HEK293T (cell line): ENCODE data around the gene ALDH7A1.
"Not testable (repeated sequence)": the region's sequence is repeated elsewhere in the genome, so short reads cannot be mapped to it uniquely, and the experiment has no call there.

Source experiments
- CTCF ChIA-PET: fragments of 350-600 bp; formaldehyde crosslinking; extraction: SDS; loops from one replicate; lab custom pipeline; 2021; ENCODE audit warnings: antibody characterized with exemption, inconsistent platforms; lab: Yijun Ruan, JAX
- POLR2A ChIA-PET: fragments of 350-600 bp; formaldehyde crosslinking; extraction: SDS; loops from one replicate; lab custom pipeline; 2020; ENCODE audit warnings: antibody characterized with exemption, inconsistent platforms; lab: Yijun Ruan, JAX
- DNase-seq: peaks from one replicate; pipeline ENCODE4 v3.0.0; 2012; ENCODE audit warnings: mixed read lengths; ENCODE audit errors: extremely low spot score
- ARNT ChIP-seq: fragments of 450-650 bp; IDR thresholded peaks from 2 replicates; pipeline ENCODE4 v1.6.1; 2017; ENCODE audit warnings: mild to moderate bottlenecking
- BHLHE40 ChIP-seq: fragments of 450-650 bp; IDR thresholded peaks from 2 replicates; pipeline ENCODE4 v1.6.1; 2016; ENCODE audit warnings: mild to moderate bottlenecking, moderate library complexity, borderline replicate concordance
- CTBP1 ChIP-seq: fragments of 450-650 bp; IDR thresholded peaks from 2 replicates; pipeline ENCODE4 v1.6.1; 2016; ENCODE audit warnings: borderline replicate concordance
- ELF4 ChIP-seq: fragments of 450-650 bp; IDR thresholded peaks from 2 replicates; pipeline ENCODE4 v1.6.1; 2017; ENCODE audit warnings: antibody characterized with exemption
- FOXA1 ChIP-seq: fragments of 450-650 bp; IDR thresholded peaks from 2 replicates; pipeline ENCODE4 v1.6.1; 2016; ENCODE audit warnings: mild to moderate bottlenecking
- FOXK2 ChIP-seq: fragments of 450-650 bp; IDR thresholded peaks from 2 replicates; pipeline ENCODE4 v1.6.1; 2016; ENCODE audit warnings: mild to moderate bottlenecking
- FOXM1 ChIP-seq: fragments of 450-650 bp; IDR thresholded peaks from 2 replicates; pipeline ENCODE4 v1.6.1; 2017; ENCODE audit warnings: mild to moderate bottlenecking, borderline replicate concordance
- HDGF ChIP-seq: fragments of 450-650 bp; IDR thresholded peaks from 2 replicates; pipeline ENCODE4 v1.6.1; 2017; ENCODE audit warnings: antibody characterized with exemption, borderline replicate concordance
- L3MBTL2 ChIP-seq: fragments of 450-650 bp; conservative IDR thresholded peaks from 2 replicates; pipeline ENCODE4 v1.6.1; 2016; ENCODE audit warnings: mild to moderate bottlenecking
- LEF1 ChIP-seq: fragments of 450-650 bp; IDR thresholded peaks from 2 replicates; pipeline ENCODE4 v1.6.1; 2017; ENCODE audit warnings: mild to moderate bottlenecking, borderline replicate concordance
- NFRKB ChIP-seq: fragments of 450-650 bp; IDR thresholded peaks from 2 replicates; pipeline ENCODE4 v1.6.1; 2016; ENCODE audit warnings: mild to moderate bottlenecking, moderate library complexity
- SP1 ChIP-seq: fragments of 450-650 bp; IDR thresholded peaks from 2 replicates; pipeline ENCODE4 v1.6.1; 2017
- SUZ12 ChIP-seq: fragments of 450-650 bp; IDR thresholded peaks from 2 replicates; pipeline ENCODE4 v1.6.1; 2016; ENCODE audit warnings: mild to moderate bottlenecking
- TARDBP ChIP-seq: fragments of 450-650 bp; IDR thresholded peaks from 2 replicates; pipeline ENCODE4 v1.6.1; 2016
- ZNF384 ChIP-seq: fragments of 450-650 bp; IDR thresholded peaks from 2 replicates; pipeline ENCODE4 v1.6.1; 2016
- TF ChIP-seq, protein P1 (sequence below): fragments of 450-650 bp; IDR thresholded peaks from 2 replicates; pipeline ENCODE4 v1.6.1; 2016

Gene ALDH7A1

DNA sequence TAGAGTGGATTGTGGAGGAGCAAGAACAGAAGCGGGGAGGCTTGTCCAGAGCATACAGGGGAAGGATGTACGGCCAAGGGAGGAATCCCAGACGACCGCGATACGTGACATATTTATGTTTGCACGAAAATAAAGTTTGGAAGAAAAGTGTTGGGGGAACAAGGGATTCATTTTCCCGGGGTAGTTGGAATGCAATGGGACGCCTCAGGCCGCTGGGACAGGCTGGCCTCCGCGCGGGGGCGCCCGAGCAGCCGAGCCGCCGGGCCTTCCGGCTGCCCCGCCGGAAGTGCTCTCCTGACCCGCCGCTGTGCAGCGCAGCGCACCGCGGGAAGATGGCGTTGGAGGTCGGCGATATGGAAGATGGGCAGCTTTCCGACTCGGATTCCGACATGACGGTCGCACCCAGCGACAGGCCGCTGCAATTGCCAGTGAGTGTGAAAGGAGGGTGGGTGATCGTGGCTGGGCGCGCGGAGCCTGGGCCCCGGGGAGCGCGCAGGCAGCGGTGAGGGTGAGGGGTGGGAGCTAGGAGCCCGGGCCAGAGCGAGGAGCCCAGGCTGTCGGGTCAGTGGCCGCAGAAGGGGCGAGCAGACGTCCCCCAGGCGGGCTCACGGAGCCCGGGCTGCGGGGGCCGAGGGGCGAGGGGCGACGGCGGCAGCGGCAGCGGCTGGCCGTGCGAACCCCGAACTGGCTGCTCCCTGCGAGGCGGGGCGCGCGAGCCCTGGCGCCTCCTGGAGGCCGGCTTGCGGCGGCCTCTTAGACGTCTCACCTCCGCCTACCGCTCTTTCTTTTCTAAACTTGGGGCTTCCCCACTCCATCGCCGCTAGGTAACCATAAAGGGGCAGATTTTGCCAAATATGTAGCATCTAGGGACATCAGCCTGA, 5.9 kb upstream of the ALDH7A1 start, which contains the start of gene PHAX:
TSS of gene PHAX (plus strand) at position 317 of the 881 bp plus-strand sequence. CDS start at position 333, 16 bp downstream.
- POLR2A ChIA-PET = interaction anchor here (0.8 to 1.3 kb wide), 3 partner anchors 22 to 178 kb away, joined by 4 to 6 read pairs (median 4); partner anchors contain the start of genes GRAMD2B and LMNB1
- DNase-seq = peak; percentile 89
- CTCF ChIA-PET = interaction anchor here (0.6 to 1.2 kb wide), 6 partner anchors 9 to 1095 kb away, joined by 3 to 8 read pairs (median 3); no protein-coding TSS in a partner anchor
- TF ChIP-seq ZNF384 = no peak
- no peak for TF ChIP-seq HDGF
- peak; percentile 28; the same call in 1 of the 2 replicates for TF ChIP-seq ELF4
- no peak for TF ChIP-seq FOXA1
- no peak for TF ChIP-seq BHLHE40
- no peak for TF ChIP-seq TARDBP

DNA sequence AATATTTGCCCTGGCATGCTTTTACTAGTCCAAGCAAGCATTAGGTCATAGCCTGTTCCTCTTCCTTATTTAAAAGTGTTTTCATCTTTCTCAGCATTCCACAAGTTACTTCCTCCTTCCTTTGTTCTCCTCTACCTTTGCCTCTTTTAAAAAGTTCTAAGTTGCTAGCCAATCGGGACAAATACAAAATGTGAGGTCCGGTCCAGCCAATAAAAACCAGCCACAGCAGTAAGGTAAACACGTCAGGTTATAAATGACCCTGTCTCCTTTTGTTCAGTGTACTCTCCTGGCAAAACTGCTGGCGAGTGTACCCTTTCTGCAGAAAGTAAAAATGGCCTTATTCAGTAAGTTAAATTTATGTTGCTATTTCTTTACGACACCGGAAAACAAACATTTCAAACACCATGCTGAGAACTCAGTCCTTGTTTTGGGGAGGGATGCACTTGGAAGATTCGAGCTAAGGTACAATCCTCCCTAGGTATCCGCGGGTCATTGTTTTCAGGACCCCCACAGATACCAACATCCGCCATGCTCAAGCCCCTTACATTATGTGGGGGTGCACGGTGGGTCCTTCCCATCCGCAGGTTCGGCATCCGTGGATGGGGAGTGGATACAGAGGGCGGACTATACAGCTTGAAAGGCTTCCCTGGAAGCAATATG, 5.1 kb upstream of the ALDH7A1 start:
- POLR2A ChIA-PET = interaction anchor here (0.8 to 1.3 kb wide), 3 partner anchors 21 to 177 kb away, joined by 4 to 6 read pairs (median 4); partner anchors contain the start of genes GRAMD2B and LMNB1
- CTCF ChIA-PET = interaction anchor here (0.6 to 1.2 kb wide), 3 partner anchors 28 to 649 kb away, joined by 3 read pairs; no protein-coding TSS in a partner anchor
- DNase-seq = not testable (repeated sequence)

DNA sequence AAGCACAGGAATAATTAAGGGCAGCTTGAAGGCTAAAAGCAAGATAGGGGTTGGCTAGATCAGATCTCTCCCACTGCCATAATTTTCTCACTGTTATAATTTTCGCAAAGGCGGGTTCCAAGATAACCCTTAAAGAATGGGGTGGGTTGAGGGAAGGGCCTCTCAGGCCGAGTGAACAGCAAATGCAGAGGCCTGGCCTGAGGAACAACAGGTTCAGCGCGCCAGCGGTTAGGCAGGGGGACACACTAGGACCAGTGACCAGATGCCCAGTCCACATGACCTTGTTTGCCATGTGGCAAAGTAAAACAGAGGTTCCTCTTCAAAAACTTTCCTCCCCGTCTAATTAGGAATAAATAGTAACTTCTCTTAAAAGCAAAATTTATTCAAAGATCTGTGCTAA, 4.5 kb upstream of the ALDH7A1 start:
- POLR2A ChIA-PET = no interaction called here
- TF ChIP-seq FOXK2 (no peak), HDGF (no peak), BHLHE40 (no peak), TARDBP (no peak), FOXA1 (no peak), L3MBTL2 (no peak), CTBP1 (no peak), SUZ12 (no peak), ARNT (no peak), ZNF384 (no peak), SP1 (no peak), ELF4 (no peak)
- CTCF ChIA-PET = no interaction called here
- no peak for DNase-seq

DNA sequence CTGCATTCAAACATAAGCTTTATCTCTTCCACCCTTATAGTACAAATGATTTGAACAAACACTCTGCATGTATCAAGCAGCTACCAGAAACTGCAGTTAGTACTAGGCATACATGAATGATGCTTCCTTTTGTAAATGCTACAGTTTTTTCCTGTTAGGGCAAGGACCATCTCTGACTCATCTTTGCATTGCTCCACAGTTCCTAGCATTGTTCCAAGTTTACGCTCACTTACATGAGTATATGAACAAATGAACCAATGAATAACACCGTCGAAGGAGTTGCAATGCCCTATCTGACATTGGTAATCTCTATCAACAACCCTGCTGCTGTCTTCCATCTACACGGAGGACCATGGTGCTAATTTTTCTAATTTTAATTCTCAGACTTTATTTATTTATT, 2.1 kb upstream of the ALDH7A1 start:
- ChIA-PET POLR2A (no interaction called here), CTCF (no interaction called here)
- no peak for DNase-seq
- no peak for TF ChIP-seq ZNF384
- no peak for TF ChIP-seq CTBP1
- no peak for TF ChIP-seq SP1
- TF ChIP-seq FOXA1 = no peak
- no peak for TF ChIP-seq FOXK2
- no peak for TF ChIP-seq L3MBTL2
- TF ChIP-seq HDGF = no peak
- TF ChIP-seq ELF4 = no peak
- TF ChIP-seq FOXM1 = no peak
- no peak for TF ChIP-seq SUZ12
- no peak for TF ChIP-seq NFRKB
- no peak for TF ChIP-seq LEF1
- TF ChIP-seq BHLHE40 = no peak
- TF ChIP-seq, protein P1, sequence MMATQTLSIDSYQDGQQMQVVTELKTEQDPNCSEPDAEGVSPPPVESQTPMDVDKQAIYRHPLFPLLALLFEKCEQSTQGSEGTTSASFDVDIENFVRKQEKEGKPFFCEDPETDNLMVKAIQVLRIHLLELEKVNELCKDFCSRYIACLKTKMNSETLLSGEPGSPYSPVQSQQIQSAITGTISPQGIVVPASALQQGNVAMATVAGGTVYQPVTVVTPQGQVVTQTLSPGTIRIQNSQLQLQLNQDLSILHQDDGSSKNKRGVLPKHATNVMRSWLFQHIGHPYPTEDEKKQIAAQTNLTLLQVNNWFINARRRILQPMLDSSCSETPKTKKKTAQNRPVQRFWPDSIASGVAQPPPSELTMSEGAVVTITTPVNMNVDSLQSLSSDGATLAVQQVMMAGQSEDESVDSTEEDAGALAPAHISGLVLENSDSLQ = no peak
- TF ChIP-seq ARNT = no peak

DNA sequence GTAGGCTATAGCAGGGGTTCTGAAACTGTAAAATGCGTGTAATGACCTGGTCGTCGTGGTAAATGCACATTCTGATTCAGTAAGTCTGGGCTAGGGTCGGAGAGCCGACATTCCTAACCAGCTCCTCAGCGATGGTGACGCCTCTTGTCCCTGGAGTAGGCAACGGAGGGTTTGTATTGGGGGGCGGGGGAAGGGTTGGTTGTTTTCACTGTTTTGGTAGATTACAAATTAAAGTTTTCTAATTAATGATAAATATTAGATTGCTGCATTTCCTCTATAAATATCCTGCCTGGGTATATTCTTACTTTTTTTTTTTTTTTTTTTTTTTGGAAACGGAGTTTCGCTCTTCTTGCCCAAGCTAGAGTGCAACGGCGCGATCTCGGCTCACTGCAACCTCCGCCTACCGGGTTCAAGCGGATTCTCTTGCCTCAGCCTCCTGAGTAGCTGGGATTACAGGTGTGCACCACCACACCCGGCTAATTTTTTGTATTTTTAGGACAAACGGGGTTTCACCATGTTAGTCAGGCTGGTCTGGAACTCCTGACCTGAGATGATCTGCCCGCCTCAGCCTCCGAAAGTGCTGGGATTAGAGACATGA, 566 bp upstream of the ALDH7A1 start:
- POLR2A ChIA-PET = interaction anchor here (0.7 to 1.8 kb wide), 15 partner anchors 10 to 1118 kb away, joined by 3 to 16 read pairs (median 4); partner anchors contain the start of gene LMNB1
- TF ChIP-seq L3MBTL2 (no peak), LEF1 (no peak), SP1 (no peak), BHLHE40 (no peak), CTBP1 (no peak), ZNF384 (no peak), ARNT (no peak), FOXM1 (no peak), FOXK2 (no peak), HDGF (no peak), NFRKB (no peak), ELF4 (no peak), SUZ12 (no peak), FOXA1 (no peak), TARDBP (no peak)
- CTCF ChIA-PET = interaction anchor here (0.6 to 1.3 kb wide), 6 partner anchors 8 to 433 kb away, joined by 3 to 8 read pairs (median 6); no protein-coding TSS in a partner anchor
- no peak for DNase-seq

DNA sequence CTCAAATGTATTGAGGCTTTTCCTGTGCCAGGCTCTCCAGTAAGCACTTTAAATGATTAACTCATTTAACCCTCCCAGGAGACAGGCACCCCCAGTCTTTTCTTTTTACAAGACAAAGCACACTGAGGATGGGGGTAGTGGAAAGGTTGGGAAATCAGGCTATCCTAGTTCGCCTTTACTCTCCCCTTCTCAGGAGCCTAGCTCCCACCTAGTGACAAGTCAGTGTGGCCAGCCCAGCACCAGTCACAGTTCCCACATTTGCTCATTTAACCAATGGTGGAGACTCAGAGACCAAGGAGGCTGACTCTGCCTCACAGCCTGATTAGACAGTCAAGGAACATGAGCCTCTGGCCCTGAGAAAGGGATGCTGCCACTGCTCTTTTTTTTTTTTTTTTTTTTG, 3.5 kb downstream of the ALDH7A1 start:
- CTCF ChIA-PET = interaction anchor here (1.1 kb wide), 1 partner anchor 10 kb away, joined by 3 read pairs; the partner anchor contains the start of gene PHAX
- TF ChIP-seq HDGF = no peak
- TF ChIP-seq FOXM1 = no peak
- TF ChIP-seq L3MBTL2 = no peak
- no peak for TF ChIP-seq BHLHE40
- TF ChIP-seq, protein P1 = no peak
- no peak for TF ChIP-seq TARDBP
- DNase-seq = no peak
- POLR2A ChIA-PET = no interaction called here
